ENCODE data around the gene TPRA1.

DNA sequence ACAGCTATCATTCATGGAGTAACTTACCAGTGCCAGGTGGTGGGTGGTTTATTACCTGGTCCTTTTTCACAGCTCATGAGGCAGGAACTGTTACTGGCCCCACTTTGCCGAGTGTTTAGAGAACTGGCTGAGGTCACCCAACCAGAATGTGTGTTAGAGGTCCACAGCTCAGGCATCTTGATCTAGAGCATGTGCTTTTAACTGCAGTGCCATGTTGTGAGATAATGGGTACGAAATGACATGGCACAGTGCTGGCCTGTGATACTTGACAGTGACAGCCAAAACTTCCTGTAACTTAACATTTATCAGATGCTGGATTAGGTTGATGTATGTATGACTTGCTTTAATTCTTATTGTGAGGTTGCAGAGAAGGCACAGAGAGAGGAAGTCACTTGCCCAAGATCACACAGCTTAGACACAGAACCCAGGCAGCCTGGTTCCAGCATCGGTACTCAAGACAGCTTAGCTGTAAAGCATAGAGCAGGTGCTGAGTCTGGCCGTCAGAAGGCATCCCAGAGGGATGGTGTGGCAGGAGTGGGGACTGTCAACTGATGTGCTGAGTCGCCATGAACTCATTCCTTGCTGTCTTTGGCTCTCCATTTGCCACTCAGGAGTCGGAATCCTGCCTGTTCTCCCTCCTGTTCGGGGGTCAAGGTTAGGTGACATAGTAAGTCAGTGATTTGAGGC, 17.3 kb upstream of the TPRA1 start:
- TF ChIP-seq CHD4 (IDR thresholded peaks at IDR 0.05; ENCODE audit: borderline replicate concordance), result no peak
- TF ChIP-seq BHLHE40 (IDR thresholded peaks at IDR 0.05; ENCODE audit: low read depth, low read length), result no peak
- no peak for TF ChIP-seq CEBPB (IDR thresholded peaks at IDR 0.05)

All from A549 (cell line).